ENCODE results near the gene MAPKAPK3.

GRCh38 chr3:50689558-50689957 lies 72.6 kb downstream of the MAPKAPK3 start:
- no peak for TF ChIP-seq CTCF (IDR thresholded peaks at IDR 0.05)
- no peak for TF ChIP-seq POLR2A (IDR thresholded peaks at IDR 0.05)
